Measurements from ENCODE around the gene FGD2.

Gene FGD2

DNA sequence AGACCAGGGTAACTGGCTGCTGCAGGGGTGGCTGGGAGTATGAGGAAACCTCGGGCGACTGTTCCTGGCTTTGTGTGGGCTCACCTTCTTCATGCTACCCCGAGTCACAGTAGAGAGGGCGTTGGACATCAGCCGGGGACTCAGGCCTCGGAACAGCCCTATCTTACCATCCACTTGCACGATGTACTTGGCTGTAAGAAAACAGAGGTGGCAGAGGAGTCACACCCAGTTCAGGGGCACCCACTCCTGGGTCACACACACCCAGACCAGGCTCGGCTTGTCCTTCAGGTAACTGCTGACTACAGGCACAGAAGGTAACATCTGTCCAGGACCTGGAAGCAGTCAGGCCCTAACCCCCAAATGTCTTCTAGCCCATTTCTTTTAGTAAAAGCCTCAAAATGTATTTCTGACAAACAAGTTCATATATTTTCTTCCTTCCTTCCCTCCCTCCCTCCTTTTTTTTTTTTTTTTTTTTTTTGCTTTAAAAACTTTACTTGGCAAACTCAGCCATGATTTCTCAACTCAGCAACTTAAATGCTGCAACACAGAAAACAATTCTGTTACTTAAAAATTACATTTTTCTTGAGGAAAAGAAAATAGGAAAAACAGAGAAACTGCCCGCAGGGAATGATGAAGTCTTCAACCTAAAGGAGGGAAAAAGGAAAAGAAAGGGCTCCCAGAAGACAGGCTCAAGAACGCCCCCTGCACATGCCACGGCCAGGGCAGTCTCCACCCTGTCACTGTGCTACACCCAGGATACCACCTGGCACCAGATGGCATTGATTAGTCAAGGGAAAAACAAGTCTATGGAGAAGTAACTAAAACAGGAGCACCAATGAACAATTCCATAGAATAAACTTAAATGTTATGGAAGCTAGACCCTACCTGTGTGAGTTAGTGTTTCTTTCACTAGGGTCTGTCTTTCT lies 26.8 kb upstream of the FGD2 start:
- ATAC-seq: no peak
- TF ChIP-seq ZFP3 (CRISPR knock-in tag; IDR thresholded peaks at IDR 0.05): no peak
- TF ChIP-seq, protein P1, sequence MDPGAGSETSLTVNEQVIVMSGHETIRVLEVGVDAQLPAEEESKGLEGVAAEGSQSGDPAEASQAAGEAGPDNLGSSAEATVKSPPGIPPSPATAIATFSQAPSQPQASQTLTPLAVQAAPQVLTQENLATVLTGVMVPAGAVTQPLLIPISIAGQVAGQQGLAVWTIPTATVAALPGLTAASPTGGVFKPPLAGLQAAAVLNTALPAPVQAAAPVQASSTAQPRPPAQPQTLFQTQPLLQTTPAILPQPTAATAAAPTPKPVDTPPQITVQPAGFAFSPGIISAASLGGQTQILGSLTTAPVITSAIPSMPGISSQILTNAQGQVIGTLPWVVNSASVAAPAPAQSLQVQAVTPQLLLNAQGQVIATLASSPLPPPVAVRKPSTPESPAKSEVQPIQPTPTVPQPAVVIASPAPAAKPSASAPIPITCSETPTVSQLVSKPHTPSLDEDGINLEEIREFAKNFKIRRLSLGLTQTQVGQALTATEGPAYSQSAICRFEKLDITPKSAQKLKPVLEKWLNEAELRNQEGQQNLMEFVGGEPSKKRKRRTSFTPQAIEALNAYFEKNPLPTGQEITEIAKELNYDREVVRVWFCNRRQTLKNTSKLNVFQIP (CRISPR knock-in tag; IDR thresholded peaks at IDR 0.05; ENCODE audit: borderline replicate concordance, low read depth): no peak

DNA sequence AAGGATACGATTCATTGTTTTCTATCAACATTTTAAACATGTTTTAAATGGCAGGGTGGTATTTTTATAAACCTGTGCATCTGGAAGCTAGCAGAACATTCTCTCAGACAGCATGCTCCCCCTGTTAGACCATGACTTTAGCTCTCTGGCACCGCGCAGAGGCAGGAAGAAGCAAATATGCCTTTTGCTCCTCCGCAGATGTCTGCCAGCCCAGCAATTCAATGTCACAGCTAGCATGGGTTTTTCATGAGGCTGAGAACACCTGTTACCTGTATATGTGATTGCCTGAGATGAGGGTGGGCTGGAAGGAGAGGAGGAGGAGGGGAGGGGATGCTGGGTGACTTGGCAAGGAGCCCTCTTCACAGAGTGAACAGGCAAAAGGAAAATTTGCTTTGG lies 26.1 kb upstream of the FGD2 start:
- ATAC-seq: peak; percentile 70
- TF ChIP-seq ZFP30 (CRISPR knock-in tag; IDR thresholded peaks at IDR 0.05) (no peak), ARNTL (CRISPR knock-in tag; IDR thresholded peaks at IDR 0.05; ENCODE audit: borderline replicate concordance, low read depth) (no peak), ZNF8 (CRISPR knock-in tag; IDR thresholded peaks at IDR 0.05) (no peak), CSDC2 (CRISPR knock-in tag; IDR thresholded peaks at IDR 0.05) (no peak), TOX (CRISPR knock-in tag; IDR thresholded peaks at IDR 0.05; ENCODE audit: borderline replicate concordance) (no peak), ZFP3 (CRISPR knock-in tag; IDR thresholded peaks at IDR 0.05) (no peak), RARB (CRISPR knock-in tag; IDR thresholded peaks at IDR 0.05) (no peak), TCF4 (CRISPR knock-in tag; IDR thresholded peaks at IDR 0.05; ENCODE audit: borderline replicate concordance) (no peak)
- TF ChIP-seq, protein P2, sequence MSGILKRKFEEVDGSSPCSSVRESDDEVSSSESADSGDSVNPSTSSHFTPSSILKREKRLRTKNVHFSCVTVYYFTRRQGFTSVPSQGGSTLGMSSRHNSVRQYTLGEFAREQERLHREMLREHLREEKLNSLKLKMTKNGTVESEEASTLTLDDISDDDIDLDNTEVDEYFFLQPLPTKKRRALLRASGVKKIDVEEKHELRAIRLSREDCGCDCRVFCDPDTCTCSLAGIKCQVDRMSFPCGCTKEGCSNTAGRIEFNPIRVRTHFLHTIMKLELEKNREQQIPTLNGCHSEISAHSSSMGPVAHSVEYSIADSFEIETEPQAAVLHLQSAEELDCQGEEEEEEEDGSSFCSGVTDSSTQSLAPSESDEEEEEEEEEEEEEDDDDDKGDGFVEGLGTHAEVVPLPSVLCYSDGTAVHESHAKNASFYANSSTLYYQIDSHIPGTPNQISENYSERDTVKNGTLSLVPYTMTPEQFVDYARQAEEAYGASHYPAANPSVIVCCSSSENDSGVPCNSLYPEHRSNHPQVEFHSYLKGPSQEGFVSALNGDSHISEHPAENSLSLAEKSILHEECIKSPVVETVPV (CRISPR knock-in tag; IDR thresholded peaks at IDR 0.05): no peak
- TF ChIP-seq, protein P3, sequence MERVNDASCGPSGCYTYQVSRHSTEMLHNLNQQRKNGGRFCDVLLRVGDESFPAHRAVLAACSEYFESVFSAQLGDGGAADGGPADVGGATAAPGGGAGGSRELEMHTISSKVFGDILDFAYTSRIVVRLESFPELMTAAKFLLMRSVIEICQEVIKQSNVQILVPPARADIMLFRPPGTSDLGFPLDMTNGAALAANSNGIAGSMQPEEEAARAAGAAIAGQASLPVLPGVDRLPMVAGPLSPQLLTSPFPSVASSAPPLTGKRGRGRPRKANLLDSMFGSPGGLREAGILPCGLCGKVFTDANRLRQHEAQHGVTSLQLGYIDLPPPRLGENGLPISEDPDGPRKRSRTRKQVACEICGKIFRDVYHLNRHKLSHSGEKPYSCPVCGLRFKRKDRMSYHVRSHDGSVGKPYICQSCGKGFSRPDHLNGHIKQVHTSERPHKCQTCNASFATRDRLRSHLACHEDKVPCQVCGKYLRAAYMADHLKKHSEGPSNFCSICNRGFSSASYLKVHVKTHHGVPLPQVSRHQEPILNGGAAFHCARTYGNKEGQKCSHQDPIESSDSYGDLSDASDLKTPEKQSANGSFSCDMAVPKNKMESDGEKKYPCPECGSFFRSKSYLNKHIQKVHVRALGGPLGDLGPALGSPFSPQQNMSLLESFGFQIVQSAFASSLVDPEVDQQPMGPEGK (CRISPR knock-in tag; IDR thresholded peaks at IDR 0.05; ENCODE audit: borderline replicate concordance): no peak
- TF ChIP-seq, protein P4, sequence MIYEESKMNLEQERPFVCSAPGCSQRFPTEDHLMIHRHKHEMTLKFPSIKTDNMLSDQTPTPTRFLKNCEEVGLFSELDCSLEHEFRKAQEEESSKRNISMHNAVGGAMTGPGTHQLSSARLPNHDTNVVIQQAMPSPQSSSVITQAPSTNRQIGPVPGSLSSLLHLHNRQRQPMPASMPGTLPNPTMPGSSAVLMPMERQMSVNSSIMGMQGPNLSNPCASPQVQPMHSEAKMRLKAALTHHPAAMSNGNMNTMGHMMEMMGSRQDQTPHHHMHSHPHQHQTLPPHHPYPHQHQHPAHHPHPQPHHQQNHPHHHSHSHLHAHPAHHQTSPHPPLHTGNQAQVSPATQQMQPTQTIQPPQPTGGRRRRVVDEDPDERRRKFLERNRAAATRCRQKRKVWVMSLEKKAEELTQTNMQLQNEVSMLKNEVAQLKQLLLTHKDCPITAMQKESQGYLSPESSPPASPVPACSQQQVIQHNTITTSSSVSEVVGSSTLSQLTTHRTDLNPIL (CRISPR knock-in tag; IDR thresholded peaks at IDR 0.05; ENCODE audit: low read depth): no peak

DNA sequence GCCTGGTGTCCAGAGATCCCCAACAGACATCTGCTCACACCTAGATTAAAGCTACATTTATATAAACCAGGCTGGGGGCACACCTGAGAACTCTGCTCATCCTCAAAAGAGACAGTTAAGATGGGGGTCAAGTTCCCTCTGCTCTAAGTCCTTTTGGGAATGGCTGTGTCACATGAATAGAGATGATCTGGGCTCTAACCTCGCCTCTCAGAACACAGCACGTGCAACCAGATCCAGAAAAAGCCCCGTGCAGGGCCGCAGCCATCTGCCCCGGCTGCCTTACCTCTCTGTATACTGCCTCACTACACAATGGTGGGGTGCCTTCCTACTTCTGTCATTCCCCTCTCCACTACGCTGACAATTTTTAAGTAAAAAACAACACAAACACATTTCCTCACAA lies 25.3 kb upstream of the FGD2 start:
- TF ChIP-seq, protein P1 (CRISPR knock-in tag; IDR thresholded peaks at IDR 0.05; ENCODE audit: borderline replicate concordance, low read depth): no peak
- TF ChIP-seq, protein P5, sequence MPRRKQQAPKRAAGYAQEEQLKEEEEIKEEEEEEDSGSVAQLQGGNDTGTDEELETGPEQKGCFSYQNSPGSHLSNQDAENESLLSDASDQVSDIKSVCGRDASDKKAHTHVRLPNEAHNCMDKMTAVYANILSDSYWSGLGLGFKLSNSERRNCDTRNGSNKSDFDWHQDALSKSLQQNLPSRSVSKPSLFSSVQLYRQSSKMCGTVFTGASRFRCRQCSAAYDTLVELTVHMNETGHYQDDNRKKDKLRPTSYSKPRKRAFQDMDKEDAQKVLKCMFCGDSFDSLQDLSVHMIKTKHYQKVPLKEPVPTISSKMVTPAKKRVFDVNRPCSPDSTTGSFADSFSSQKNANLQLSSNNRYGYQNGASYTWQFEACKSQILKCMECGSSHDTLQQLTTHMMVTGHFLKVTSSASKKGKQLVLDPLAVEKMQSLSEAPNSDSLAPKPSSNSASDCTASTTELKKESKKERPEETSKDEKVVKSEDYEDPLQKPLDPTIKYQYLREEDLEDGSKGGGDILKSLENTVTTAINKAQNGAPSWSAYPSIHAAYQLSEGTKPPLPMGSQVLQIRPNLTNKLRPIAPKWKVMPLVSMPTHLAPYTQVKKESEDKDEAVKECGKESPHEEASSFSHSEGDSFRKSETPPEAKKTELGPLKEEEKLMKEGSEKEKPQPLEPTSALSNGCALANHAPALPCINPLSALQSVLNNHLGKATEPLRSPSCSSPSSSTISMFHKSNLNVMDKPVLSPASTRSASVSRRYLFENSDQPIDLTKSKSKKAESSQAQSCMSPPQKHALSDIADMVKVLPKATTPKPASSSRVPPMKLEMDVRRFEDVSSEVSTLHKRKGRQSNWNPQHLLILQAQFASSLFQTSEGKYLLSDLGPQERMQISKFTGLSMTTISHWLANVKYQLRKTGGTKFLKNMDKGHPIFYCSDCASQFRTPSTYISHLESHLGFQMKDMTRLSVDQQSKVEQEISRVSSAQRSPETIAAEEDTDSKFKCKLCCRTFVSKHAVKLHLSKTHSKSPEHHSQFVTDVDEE (CRISPR knock-in tag; IDR thresholded peaks at IDR 0.05): no peak
- TF ChIP-seq CSDC2 (CRISPR knock-in tag; IDR thresholded peaks at IDR 0.05) (no peak), ZFP3 (CRISPR knock-in tag; IDR thresholded peaks at IDR 0.05) (no peak), ZNF565 (CRISPR knock-in tag; conservative IDR thresholded peaks at IDR 0.05; ENCODE audit: low read depth) (no peak), PPARA (CRISPR knock-in tag; IDR thresholded peaks at IDR 0.05; ENCODE audit: borderline replicate concordance) (no peak), ARNTL (CRISPR knock-in tag; IDR thresholded peaks at IDR 0.05; ENCODE audit: borderline replicate concordance, low read depth) (no peak), TOX (CRISPR knock-in tag; IDR thresholded peaks at IDR 0.05; ENCODE audit: borderline replicate concordance) (no peak), TCF4 (CRISPR knock-in tag; IDR thresholded peaks at IDR 0.05; ENCODE audit: borderline replicate concordance) (no peak), ZFP30 (CRISPR knock-in tag; IDR thresholded peaks at IDR 0.05) (no peak), ZC3H10 (CRISPR knock-in tag; IDR thresholded peaks at IDR 0.05) (no peak), ZNF70 (CRISPR knock-in tag; IDR thresholded peaks at IDR 0.05) (no peak), RARB (CRISPR knock-in tag; IDR thresholded peaks at IDR 0.05) (no peak), GLIS3 (CRISPR knock-in tag; IDR thresholded peaks at IDR 0.05) (no peak), OSR1 (CRISPR knock-in tag; IDR thresholded peaks at IDR 0.05) (no peak), SNAI2 (CRISPR knock-in tag; IDR thresholded peaks at IDR 0.05) (no peak), ZNF8 (CRISPR knock-in tag; IDR thresholded peaks at IDR 0.05) (no peak)
- TF ChIP-seq, protein P3 (CRISPR knock-in tag; IDR thresholded peaks at IDR 0.05; ENCODE audit: borderline replicate concordance): no peak
- no peak for ATAC-seq
